ENCODE measurements around the gene PLEK.
"Not testable (repeated sequence)": the region's sequence is repeated elsewhere in the genome, so short reads cannot be mapped to it uniquely, and the experiment has no call there.

PLEK gene, protein sequence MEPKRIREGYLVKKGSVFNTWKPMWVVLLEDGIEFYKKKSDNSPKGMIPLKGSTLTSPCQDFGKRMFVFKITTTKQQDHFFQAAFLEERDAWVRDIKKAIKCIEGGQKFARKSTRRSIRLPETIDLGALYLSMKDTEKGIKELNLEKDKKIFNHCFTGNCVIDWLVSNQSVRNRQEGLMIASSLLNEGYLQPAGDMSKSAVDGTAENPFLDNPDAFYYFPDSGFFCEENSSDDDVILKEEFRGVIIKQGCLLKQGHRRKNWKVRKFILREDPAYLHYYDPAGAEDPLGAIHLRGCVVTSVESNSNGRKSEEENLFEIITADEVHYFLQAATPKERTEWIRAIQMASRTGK

DNA sequence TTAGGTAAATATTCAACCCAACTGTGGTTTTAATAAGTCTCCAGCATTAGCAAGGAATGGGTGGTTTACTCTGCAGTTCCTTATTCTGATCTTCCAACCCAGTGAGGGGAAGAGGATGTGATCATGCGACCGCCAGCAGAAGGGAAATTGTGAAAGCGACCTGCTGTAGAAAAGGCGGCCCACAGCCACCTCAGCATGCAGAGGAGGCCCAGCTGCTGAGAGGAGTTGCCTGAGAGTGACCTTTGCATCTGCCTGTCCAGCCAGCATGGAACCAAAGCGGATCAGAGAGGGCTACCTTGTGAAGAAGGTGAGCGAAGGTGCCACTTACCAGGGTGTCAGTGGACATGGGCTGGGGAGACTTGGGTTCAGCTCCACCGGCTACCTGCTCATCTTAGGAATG is at the start of gene PLEK:
Gene PLEK (plus strand): TSS at position 196 of the 400 bp plus-strand sequence. CDS start 70 bp downstream, at position 266.
- DNase-seq: no peak

DNA sequence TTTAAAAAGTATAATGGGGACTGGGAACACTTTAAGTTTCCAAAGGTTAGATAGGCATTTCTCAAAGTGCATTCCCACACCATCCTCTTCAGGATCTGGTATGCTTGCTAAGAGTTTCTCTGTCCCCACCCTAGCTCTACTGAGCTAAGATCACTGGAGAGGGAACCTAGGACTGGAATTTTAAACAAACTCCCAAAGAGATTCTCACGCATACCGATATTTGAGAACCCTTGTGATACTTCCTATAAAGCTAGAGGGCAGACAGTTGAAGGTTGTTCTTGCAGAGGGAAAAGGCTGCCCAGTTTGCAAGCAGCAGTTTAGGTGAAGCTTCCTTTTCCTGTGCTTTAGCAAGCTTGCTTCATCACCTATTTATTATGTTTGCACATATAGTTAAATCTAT is 49.0 kb upstream of the PLEK start:
- DNase-seq: no peak

DNA sequence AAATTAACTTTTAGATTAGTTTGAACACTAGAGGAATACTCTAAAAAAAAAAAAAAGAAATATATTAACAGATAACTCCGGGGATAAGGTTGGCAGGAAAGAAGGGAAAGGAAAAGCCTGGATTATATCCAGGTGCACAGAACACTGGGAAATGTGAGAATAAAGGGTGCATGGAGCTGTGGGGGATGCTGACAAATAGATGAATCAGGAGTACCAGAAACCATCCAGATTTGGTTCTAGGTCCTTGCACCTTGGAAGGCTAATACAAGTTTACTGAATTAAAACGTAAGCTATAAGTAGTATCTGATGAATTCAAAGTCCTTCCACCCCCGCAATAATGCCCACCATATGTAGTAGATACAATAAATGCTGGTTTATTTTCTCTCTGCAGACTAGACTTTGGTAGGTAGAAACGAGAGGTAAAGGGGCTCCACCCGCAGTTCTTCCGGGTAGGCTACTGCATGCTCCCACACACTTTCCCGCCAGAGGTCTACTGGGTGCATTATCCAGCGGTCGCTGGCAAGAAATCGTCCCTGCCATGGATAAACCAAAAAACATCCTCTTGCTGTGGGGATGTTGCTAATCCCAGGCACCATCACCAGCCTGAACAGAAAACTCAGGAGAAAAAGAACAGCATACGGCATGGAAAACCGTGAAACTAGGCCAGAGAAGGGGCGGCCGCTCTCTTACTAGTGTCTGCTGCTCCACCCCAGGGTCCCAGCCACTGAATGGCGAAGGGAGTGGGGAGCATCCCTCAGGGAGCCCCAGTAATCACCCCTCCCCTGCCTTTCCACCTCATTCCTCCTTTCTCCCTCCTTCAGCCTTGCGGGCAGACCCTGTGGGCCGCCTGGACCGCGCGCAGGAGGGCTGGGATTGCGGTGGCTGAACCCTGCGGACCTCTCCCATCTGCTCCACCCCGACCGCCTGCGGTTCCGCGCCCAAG is 46.8 kb upstream of the PLEK start:
- DNase-seq: no peak

DNA sequence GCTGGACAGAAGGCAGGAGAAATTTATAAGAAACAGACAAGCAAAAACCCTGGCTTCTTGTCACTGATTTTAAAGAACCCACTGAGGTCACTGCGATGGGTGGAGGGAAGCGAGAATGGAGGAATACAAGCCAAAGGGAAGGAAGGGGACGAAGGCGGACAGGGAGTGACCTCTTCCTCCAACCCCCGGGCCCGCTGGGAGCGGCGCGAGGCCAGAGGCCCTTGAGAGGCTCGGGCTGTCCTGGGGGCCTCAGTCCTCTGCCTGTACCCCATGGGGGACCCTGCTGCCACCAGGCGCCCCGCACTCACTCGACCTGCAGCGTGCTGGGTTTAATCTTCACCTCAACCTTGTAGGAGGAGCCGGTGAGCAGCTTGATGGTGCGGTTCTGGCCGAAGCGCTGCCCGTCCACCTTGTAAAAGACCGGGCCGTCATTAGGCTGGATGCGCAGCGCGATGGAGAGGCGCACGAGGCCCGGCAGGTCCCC is 46.1 kb upstream of the PLEK start:
- no peak for DNase-seq

DNA sequence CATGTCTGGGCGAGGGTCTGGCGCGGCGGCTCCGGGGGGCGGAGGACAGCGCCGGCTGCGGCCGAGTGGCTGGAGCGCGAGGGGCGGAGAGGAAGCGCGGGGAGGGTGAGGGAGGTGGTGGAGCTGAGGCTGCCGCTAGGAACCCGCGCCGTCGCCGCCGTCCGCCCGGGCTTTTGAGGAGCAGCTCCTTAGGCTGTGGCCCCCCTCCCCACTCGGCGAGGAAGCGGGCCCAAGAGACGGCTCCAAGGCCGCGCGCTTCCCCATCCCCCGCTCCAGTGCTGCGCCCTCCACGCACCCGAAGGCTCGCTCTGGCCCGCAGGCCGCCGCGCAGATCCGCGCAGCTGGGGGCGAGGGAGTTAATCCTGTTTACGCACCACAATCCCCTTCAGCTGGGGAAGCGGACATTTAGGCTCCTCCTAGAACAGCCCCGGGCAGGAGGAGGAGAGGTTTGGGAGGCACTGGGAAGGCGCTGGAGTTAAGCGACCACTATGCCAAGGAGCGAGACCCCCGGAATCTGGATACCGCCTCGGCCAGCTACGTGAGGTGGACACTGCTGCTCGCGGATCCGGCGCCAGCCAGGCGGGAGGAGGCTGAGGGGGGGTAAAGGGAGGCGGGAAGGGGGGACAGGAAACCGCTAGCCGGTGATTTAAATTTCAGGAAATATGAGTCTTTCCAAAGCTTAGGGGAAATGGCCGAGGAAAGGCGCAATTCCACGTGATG is 45.5 kb upstream of the PLEK start, which contains the start of gene CNRIP1:
Gene CNRIP1 (minus strand): TSS at position 552 of the 720 bp plus-strand sequence. CDS start 549 bp downstream, at position 3.
- no peak for DNase-seq

DNA sequence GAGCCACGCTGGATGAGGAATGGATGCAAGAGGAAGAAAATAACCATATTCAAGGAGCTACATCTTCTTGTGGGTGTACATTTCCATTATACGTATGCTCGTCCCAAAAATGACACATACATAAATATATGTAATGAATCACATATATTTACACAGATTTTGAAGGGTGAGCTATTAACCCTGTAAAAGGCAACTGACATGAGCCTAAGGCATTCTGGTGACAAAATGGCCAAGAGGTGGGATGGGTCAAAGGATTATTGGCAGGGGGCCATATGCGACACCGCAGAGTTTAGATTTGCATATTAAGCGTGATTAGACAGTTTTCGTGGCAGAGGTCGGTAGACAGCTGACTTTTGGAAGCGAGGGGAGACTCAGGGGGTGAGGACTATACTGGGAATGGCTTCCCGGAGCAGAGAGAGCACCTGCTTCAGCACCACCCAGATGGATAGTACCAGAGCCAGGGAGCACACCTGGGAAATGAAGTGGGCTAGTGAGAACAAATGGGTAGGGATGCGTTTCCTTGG is 44.9 kb upstream of the PLEK start:
- DNase-seq: no peak

DNA sequence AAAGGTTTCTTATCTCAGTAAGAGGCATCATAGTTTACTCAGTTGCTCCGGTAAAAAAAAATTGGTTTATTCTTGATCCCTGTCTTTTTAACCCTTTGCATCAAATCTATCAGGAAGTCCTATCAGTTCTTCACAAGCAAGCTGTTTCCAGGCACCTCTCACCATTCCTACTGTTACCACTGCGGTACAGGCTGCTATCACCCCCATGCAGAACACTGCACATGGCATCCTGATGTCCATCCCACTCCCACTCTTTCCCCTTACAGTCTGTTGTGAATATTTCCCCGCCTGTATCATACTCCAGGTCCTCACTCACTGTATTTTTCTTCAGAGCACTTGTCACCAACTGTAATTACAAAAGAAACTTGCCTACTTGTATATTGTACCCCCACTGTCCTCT is 40.0 kb upstream of the PLEK start:
- DNase-seq: no peak

DNA sequence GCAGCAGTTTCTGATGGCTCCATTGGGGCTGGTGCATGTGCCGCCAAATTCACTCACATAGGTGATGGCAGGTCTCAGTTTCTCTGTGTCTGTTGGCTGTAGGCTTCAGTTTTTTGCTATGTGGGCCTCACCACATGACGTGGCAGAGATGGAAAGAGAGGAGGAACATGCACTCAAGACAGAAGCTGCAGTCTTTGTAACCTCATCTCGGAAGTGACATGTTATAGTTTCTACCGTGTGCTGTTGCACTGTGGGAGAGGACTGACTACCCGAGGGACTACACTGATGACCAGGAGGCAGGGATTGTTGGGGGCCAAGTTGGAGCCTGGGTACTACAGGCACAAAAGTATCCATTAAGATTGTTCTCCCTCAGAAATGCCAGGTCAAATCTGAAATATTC is 36.2 kb upstream of the PLEK start:
- no peak for DNase-seq

DNA sequence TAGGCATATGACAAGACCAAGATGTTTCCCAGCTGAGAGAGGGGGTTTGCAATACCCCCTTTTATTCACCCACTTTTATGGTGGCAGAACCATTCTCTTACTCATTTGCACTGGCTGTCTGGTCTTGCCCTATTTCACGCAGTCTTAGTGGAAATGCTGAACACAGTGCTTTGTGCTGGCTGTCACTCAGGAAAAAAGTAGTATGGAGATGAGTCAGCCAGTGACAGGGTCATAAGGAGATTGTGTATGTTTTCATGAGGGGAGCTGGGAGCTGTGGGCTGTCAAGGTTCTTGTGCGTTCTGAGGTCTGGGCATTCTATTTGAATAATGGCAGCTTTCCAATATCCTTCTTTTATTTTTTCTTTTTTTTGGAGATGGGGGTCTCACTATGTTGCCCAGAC is 34.4 kb upstream of the PLEK start:
- DNase-seq: no peak

DNA sequence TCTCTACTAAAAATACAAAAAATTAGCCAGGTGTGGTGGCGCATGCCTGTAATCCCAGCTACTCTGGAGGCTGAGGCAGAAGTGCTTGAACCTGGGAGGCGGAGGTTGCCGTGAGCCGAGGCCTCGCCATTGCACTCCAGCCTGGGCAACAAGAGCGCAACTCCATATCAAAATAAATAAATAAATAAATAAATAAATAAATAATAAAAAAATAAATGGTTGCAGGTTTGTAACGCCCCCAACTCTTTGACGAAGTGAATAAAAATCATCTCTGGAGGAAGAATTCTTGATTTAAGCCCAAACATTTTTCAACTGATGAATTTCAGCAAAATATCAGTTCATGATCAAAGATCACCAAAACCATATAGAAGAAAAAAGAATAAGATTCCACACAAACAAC is 32.1 kb upstream of the PLEK start:
- DNase-seq: no peak

DNA sequence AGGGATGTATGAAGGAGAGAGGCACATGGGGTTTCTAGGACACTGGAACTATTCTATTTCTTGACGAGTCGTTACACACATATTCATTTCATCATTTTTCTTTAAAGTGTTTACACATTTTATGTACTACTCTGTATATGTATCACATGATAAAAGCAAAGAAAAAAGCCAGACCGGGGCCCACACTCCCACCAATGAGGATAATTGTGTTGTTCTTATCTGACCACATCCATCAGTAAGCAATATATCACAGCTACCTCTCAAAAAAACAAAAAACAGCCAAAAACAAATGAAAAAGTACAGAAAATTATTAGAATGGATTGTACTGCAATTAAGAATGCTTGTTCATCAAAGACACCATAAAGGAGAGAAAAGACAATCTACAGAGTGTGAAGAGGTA is 31.2 kb upstream of the PLEK start:
- DNase-seq: no peak

DNA sequence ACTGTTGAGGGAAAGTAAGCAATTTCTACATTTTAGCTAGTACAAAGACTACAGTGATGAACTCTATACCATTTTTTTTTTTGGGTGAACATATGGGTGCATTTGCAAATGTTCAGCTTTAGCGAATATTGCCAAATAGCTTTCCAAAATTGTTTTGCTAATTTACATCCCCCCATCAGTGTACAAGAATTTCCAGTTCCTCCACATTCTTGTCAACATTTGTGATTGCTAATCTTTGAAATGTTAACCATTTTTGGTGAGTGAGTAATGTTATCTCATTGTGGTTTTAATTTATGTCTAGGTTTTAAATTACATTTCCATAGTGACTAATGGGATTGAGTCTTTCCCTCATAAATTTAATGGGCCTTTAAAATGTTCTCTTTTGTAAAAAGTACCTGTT is 28.9 kb upstream of the PLEK start:
- DNase-seq: no peak

DNA sequence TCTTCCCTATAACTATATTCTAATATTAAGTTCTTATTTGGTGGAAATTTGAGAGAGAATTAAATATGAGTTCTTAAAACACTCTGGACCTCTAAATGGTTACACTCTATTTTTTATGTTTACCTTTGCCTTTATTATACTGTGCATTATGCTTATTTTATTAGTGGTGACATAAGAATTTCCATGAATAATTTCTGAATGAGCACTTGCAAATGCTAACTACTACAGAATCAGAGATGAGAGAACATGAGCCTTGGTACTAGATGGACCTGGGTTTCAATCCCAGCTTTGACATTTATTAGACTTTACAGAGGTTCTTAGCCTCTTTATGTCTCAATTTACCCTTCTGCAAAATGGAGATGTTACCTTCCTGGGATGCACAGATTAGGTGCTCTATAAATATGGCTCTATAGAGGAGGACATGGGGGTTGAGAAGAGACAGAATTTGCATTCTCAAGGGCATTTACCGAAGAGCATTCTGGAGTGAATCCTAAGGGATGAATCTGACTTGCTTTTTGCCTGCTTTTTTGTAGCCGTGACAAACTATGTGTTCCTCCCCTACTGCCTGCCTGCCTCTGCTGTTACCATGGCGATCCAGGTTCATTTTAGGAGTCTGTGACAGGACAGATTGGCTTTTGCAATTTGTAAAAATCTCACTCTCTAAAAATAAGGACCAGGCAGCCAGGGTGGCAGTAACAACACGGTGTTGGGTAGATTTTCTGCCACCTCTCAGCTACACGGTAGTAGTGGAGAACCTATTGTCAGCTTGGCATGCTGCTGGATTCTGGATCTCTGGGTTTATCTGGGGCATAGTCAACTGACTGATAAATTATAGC is 24.6 kb upstream of the PLEK start:
- no peak for DNase-seq

DNA sequence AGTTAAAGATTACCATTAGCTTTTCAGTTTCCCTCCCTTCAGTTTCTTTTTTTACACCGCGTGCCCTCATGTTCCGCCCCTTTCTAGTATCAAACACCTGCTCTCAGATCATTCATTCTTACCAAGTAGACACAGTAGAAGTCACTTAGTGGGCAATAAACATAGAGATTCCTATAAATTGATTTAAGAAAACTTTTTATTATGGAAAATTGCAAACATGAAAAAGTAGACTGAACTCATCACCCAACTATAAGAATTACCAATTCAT is 24.1 kb upstream of the PLEK start:
- no peak for DNase-seq

DNA sequence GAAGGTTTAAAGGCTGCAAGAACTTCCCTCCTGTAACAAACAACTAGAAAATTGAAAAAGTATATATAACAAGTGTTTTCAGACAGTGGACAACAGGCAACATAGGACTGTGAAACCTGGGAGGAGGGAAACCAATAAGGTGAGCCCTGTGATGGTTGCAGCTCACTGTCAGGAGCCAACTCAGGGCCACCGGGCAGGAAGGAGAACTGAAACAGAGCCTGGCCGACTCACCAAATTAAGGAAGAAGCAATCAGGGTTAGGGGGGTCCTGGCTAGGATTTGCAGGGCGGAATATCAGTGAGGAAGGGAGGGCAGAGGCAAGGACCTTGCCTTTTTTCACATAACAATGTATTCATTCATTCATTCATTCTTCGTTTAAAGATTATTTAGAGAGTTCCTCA is 23.5 kb upstream of the PLEK start:
- DNase-seq: no peak

DNA sequence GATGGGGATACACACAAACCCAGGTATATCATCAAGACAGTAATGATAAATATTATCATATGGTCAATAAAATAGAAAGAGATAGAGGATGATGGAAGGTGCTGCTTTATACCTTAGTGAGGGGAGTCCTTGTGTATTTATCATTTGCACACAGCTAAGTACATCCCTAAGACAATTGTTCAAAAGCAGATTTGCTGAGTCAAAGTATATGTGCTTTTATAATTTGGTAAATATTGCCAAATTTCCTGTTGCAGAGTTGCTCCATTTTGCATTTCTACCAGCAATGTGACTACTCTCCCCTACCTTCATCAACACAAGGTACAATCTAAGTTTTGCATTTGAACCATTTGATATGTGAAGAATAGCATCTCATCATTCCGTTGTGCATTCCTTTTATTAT is 22.6 kb upstream of the PLEK start:
- DNase-seq: no peak

DNA sequence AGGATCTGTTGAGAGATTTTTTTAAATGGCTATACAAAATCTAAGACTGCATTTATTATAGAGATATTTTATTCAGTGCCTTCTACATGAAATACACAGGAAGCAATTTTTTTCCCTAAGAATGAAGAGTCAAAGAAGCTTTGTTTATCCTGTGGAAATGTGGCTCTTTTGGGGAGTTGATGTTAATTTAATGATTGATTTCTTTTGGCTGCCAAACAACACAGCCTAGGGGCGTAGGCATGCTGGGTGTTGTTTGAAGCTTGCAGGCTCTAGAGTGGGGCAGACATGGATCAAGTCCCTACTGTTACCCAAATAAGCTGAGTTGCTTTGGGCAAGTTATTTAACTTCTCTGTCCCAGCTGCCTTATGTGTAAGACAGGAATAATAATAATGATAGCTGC is 21.1 kb upstream of the PLEK start:
- no peak for DNase-seq

DNA sequence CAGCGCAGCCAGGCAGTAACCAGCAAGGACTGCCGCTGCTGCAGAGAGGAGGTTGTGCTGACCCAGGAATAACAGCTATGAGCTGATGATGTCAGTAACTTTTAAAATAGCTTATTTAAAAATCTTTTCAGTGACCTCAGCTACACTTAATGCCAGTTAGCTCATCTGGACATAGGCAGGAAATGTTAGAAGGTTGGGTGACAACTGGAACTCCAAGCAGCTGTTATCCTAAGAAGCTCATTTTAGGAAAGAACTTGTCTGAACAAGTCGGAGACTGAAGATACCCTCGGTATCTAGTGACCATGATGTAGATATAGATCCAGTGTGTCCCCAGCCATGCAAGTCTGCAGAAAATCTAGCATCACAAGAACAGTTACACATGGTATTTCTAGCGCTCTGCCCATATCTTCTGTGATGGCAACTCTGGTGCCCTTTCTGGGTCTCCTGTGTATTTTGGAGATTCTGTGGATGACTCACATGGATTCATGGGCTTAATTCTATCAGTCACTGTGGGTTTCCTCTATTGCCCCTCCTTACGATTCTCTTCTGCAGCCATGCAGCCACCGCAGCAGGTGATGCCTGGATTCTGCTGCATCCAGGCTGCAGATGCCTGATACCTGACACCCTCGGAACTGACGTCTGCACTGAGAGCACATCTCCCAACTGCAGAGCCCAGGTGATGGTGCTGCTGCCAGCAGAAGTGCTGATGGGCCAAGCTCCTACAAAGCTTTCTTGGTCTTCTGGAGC is 19.8 kb upstream of the PLEK start:
- no peak for DNase-seq

DNA sequence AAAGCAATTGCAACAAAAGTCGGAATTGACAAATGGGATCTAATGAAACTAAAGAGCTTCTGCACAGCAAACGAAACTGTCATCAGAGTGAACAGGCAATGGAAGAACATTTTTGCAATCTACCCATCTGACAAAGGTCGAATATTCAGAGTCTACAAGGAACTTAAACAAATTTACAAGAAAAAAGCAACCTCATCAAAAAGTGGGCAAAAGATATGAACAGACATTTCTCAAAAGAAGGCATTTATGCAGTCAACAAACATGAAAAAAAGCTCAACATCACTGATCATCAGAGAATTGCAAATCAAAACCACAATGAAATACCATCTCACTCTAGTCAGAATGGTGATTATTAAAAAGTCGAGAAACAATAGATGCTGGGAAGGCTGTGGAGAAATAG is 16.0 kb upstream of the PLEK start:
- not testable (repeated sequence) for DNase-seq

DNA sequence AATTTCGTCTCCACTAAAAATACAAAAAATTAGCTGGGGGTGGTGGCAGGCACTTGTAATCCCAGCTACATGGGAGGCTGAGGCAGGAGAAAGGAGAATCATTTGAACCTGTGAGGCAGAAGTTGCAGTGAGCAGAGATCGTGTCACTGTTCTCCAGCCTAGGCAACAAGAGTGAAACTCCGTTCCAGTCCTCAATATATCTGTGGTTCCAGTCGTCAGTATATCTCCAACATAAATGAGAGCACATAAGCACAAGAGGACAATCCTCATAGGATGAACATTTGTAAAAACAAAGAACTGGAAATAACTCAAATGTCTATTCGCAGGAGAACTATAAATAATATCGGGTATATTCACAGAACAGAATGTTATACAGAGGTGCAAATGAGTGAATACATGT is 13.1 kb upstream of the PLEK start:
- no peak for DNase-seq

DNA sequence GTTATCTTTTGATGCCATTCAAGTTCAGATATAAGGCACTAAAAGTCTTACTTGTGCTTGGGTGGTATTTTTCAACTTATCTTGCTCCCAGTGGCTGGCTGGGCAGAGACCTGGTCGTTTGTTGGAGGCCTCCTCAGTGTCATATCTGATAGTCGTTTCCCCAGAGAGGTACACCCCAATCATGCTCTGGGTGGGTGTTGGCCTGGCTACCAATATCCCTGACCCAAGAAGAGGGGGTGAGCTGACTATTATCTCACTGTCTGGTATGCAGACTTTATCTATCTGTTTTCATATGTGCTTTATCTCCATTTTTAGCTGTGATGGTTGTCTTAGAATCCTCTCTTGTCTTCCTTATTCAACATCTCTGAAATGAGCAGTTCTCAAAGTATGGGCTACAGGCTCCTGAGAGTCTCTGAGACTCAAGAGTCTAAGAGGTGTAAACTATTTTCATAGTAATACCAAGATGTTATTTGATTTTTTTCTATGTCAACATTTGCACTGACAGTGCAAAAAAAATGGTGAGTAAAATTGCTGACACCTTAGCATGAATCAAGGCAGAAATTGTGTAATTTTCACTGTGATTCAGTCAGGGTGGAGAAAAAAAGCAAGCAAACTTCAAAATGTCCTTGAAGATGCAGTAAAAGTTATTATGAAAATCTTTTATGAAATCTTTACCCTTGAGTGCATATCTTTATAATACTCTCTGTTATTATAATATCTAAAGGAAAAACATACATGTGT is 12.3 kb upstream of the PLEK start:
- no peak for DNase-seq
